DMS79 treated with DMSO at 0.1 percent for 48 hours (cell line): ENCODE results near the gene ZBTB34.

ENCODE experiments used
- DNase-seq: peaks from one replicate; lab custom pipeline; 2025; lab: John Stamatoyannopoulos, UW

ZBTB34 gene

GRCh38 chr9:126919193-126919592, 58.8 kb downstream of the ZBTB34 start:
- no peak for DNase-seq

DNA sequence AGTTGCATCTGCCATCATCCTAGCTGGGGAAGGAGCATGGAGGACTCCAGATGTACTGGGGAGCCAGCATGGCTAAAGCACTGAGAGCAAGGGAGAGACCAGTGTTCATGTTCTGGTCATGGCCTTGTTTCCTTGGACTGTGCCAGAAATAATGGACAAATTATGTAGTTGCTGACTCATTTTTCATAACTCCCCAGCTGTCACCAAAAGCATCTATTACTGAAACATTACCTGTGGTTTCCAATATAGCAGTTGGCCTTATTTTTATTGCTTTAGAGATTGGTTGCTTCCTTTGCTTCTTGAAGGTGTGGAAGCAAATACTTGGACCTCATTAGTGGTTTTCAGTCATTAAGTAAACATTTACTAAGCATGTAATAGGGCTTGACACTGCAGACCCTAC, 65.4 kb downstream of the ZBTB34 start:
- peak; percentile 5 for DNase-seq

DNA sequence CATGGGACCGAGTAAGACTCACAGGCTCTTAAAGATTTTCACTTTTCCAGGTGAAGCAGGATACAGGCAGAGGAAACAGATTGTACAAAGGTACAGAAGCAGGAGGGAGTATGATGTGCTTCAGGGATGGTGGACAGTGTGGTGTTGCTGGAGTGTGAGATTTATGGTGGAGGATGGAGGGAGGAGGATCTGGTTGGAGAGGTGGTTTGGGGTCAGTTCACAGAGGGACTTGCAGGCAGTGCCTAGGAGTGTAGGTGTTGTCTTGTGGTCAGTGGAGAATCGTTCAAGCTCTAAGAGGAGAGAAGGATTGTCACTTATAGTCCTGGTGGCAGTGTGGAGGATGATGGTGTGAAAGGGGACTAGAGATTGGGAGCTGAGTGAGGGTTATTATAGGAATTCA, 65.9 kb downstream of the ZBTB34 start:
- no peak for DNase-seq

- DNase-seq = peak; percentile 94
Measured at GRCh38 chr9:126927419-126927818, 67.0 kb downstream of the ZBTB34 start.

DNA sequence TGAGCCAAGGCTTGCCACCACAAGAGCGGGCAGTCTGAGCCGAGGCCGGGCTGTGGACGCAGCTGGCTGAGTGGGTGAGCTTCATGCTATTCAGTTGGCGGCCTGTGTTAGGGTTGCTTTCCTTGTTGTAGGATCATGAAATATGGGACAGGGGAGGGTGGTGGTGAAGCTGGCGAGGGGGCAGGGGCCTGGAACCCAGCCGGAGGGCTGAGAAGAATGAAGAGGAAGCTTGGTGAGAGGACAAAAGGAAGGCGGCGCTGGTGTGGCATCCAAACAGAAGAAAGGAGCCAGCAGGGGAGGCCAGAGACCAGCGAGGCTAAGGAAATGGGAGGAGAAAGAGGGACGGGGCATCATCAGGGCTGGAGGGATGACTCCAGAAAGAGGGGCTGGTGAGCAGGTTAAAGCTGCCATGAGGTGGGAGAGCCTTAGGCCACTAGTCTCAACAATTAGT, 72.5 kb downstream of the ZBTB34 start:
- DNase-seq = no peak

DNA sequence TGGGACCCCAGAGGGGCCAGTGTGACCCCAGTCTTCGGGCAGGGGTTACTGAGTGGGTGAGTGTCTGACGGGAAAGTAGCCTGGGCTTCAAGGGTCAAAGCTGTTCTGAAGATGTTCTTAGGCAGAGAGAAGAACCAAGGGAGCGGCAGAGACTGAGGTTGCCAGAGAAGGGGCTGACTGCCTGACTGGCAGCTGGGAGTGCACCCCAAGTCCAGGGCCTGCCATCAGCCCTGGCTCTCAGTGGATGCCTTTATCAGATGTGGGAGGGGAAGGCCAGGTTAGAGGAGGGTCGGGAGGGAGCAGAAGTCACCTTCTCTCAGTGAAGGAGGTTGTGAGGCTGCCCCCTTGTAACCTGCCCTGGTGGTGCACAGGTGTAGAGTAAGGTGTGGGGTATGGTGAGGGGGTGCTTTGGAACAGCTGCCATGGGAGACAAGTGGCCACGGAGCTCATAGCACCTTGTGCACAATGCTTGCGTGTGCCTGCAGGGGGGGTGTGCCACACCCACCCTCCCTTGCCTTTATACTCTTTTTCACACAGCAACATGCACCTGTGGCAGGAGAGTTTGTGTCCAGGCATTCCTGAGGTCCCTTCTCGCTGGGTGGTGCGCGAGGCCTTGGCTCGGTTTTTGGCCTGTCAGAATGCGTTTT, 73.0 kb downstream of the ZBTB34 start:
- no peak for DNase-seq

DNA sequence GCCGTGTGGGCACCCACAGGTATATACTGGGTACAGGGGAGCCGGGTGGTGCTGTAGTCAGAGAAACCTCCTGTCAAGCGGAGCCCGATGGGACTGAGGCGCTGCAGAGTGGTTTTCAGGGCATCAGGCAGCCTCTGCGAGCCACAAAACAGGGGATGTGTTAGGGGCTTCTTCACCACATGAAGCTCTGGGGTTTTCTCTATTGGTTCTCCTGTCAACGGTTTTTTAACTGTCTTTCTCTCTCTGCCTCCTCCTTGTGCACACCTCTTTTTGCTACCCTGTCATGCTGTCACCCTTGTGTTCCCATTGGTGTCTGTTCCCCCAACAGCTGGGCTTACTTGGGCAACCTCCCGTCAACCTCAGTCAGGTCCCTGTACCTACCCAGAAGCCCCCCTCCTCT, 74.0 kb downstream of the ZBTB34 start:
- DNase-seq = no peak
